Measurements from ENCODE around the gene ATP8B4.

DNA sequence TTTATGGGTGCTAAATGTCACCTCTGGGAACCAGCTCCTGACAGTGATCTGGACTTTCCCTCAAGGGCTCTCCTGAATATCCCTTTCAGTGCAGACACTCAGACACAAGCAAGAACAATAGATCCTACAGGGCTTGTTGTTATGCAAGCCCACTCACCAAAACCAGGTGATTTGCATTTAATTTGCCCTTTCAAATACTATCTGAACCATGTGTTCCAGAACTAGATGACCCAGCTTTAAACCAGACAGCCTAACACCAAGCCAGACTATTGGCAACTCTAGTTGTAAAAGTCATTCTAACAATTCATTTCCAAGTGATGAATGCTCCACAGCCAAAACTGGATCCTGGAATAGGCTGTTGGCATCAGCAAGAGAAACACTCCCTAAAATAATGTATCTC is 5.6 kb upstream of the ATP8B4 start:
- TF ChIP-seq, protein P1, sequence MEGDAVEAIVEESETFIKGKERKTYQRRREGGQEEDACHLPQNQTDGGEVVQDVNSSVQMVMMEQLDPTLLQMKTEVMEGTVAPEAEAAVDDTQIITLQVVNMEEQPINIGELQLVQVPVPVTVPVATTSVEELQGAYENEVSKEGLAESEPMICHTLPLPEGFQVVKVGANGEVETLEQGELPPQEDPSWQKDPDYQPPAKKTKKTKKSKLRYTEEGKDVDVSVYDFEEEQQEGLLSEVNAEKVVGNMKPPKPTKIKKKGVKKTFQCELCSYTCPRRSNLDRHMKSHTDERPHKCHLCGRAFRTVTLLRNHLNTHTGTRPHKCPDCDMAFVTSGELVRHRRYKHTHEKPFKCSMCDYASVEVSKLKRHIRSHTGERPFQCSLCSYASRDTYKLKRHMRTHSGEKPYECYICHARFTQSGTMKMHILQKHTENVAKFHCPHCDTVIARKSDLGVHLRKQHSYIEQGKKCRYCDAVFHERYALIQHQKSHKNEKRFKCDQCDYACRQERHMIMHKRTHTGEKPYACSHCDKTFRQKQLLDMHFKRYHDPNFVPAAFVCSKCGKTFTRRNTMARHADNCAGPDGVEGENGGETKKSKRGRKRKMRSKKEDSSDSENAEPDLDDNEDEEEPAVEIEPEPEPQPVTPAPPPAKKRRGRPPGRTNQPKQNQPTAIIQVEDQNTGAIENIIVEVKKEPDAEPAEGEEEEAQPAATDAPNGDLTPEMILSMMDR (IDR thresholded peaks at IDR 0.05; ENCODE audit: low read depth, low read length, missing input control), result no peak
- TF ChIP-seq HNF4A (conservative IDR thresholded peaks at IDR 0.05), result no peak
- TF ChIP-seq GABPA (IDR thresholded peaks at IDR 0.05 in 1 of 2, conservative IDR thresholded peaks at IDR 0.05 in 1 of 2), result no peak
- TF ChIP-seq, protein P2, sequence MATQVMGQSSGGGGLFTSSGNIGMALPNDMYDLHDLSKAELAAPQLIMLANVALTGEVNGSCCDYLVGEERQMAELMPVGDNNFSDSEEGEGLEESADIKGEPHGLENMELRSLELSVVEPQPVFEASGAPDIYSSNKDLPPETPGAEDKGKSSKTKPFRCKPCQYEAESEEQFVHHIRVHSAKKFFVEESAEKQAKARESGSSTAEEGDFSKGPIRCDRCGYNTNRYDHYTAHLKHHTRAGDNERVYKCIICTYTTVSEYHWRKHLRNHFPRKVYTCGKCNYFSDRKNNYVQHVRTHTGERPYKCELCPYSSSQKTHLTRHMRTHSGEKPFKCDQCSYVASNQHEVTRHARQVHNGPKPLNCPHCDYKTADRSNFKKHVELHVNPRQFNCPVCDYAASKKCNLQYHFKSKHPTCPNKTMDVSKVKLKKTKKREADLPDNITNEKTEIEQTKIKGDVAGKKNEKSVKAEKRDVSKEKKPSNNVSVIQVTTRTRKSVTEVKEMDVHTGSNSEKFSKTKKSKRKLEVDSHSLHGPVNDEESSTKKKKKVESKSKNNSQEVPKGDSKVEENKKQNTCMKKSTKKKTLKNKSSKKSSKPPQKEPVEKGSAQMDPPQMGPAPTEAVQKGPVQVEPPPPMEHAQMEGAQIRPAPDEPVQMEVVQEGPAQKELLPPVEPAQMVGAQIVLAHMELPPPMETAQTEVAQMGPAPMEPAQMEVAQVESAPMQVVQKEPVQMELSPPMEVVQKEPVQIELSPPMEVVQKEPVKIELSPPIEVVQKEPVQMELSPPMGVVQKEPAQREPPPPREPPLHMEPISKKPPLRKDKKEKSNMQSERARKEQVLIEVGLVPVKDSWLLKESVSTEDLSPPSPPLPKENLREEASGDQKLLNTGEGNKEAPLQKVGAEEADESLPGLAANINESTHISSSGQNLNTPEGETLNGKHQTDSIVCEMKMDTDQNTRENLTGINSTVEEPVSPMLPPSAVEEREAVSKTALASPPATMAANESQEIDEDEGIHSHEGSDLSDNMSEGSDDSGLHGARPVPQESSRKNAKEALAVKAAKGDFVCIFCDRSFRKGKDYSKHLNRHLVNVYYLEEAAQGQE (IDR thresholded peaks at IDR 0.05), result no peak
- TF ChIP-seq NR2F2 (IDR thresholded peaks at IDR 0.05), result no peak
- no peak for TF ChIP-seq HNF4G (IDR thresholded peaks at IDR 0.05)
- TF ChIP-seq, protein P3, sequence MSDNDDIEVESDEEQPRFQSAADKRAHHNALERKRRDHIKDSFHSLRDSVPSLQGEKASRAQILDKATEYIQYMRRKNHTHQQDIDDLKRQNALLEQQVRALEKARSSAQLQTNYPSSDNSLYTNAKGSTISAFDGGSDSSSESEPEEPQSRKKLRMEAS (IDR thresholded peaks at IDR 0.05), result no peak
- TF ChIP-seq TAF1 (conservative IDR thresholded peaks at IDR 0.05), result no peak
- no peak for TF ChIP-seq RAD21 (IDR thresholded peaks at IDR 0.05)
- TF ChIP-seq, protein P4, sequence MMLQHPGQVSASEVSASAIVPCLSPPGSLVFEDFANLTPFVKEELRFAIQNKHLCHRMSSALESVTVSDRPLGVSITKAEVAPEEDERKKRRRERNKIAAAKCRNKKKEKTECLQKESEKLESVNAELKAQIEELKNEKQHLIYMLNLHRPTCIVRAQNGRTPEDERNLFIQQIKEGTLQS (IDR thresholded peaks at IDR 0.05), result no peak
- TF ChIP-seq FOXA1 (IDR thresholded peaks at IDR 0.05), result no peak

Measured in liver (tissue), 3 donors.